PC-3 (cell line): ENCODE results near the gene EIF5AL1.
"Not testable (repeated sequence)": the region's sequence is repeated elsewhere in the genome, so short reads cannot be mapped to it uniquely, and the experiment has no call there.

Experiments
- EZH2 ChIP-seq: fragments of 300-600 bp; sonication (generic); IDR thresholded peaks from one replicate; pipeline ENCODE4 v1.6.1; 2017; ENCODE audit warnings: antibody characterized with exemption, mild to moderate bottlenecking, low read length; ENCODE audit not compliant: unreplicated experiment
- EZH2phosphoT487 ChIP-seq: fragments of 300-600 bp; sonication (generic); IDR thresholded peaks from 2 replicates; pipeline ENCODE4 v1.6.1; 2018; ENCODE audit warnings: mild to moderate bottlenecking, antibody characterized with exemption, low read length, borderline replicate concordance
- TF ChIP-seq, protein P1 (sequence below): fragments of 300-600 bp; sonication (generic); conservative IDR thresholded peaks from 2 replicates; pipeline ENCODE4 v1.5.1; 2017; ENCODE audit warnings: antibody characterized with exemption, low read depth, mild to moderate bottlenecking, low read length

DNA sequence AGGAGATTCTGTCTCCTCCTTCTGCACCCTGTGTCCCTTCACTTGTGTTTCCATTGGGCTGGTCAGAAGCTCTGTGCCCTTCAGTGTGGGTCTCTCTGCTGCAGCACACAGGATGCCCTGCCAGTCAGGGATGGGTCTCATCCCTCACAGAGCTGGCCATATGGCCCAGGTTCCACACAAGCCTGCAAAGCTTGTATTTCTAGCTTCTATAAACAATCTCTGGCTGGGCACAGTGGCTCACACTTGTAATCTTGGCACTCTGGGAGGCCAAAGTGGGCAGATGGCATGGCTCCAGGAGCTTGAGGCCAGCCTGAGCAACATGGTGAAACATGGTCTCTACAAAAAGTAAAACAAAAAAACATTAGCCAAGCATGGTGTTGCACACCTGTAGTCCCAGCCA lies 7.0 kb upstream of the EIF5AL1 start:
- TF ChIP-seq EZH2, EZH2phosphoT487: not testable (repeated sequence)
- TF ChIP-seq, protein P1, sequence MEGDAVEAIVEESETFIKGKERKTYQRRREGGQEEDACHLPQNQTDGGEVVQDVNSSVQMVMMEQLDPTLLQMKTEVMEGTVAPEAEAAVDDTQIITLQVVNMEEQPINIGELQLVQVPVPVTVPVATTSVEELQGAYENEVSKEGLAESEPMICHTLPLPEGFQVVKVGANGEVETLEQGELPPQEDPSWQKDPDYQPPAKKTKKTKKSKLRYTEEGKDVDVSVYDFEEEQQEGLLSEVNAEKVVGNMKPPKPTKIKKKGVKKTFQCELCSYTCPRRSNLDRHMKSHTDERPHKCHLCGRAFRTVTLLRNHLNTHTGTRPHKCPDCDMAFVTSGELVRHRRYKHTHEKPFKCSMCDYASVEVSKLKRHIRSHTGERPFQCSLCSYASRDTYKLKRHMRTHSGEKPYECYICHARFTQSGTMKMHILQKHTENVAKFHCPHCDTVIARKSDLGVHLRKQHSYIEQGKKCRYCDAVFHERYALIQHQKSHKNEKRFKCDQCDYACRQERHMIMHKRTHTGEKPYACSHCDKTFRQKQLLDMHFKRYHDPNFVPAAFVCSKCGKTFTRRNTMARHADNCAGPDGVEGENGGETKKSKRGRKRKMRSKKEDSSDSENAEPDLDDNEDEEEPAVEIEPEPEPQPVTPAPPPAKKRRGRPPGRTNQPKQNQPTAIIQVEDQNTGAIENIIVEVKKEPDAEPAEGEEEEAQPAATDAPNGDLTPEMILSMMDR, result not testable (repeated sequence)
